ENCODE data around the gene HSPA4.

DNA sequence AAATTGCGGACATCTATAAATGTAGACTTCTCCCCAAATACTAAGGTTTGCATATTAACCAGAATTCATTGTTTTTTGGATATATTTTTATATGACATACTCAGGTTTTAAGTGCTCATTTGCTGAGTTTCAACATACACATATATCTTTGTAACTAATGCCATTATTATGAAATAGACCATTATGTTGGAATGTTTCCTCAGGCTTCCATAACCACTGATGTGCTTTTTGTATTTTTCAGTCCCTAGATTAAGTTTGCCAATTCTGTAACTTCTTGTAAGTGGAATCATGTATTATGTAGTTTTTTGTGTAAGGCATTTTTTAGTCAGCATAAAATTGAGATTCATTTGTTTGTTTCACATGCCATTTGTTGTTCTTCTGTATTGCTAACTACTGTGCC lies 32.1 kb downstream of the HSPA4 start:
- TF ChIP-seq, protein P1, sequence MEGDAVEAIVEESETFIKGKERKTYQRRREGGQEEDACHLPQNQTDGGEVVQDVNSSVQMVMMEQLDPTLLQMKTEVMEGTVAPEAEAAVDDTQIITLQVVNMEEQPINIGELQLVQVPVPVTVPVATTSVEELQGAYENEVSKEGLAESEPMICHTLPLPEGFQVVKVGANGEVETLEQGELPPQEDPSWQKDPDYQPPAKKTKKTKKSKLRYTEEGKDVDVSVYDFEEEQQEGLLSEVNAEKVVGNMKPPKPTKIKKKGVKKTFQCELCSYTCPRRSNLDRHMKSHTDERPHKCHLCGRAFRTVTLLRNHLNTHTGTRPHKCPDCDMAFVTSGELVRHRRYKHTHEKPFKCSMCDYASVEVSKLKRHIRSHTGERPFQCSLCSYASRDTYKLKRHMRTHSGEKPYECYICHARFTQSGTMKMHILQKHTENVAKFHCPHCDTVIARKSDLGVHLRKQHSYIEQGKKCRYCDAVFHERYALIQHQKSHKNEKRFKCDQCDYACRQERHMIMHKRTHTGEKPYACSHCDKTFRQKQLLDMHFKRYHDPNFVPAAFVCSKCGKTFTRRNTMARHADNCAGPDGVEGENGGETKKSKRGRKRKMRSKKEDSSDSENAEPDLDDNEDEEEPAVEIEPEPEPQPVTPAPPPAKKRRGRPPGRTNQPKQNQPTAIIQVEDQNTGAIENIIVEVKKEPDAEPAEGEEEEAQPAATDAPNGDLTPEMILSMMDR (conservative IDR thresholded peaks at IDR 0.05; ENCODE audit: low read depth, low read length) = no peak
- TF ChIP-seq EZH2 (IDR thresholded peaks at IDR 0.05; ENCODE audit: low read length, unreplicated experiment) = no peak
